ENCODE results near the gene HIP1. TPM values are rescaled to one million over a fixed set of nuclear protein-coding genes. Genes with fewer than 3 reads are reported as not detected.
A peak's percentile ranks its signal among the peaks of the same experiment; 100 is the strongest.

HIP1 gene
- total and polyA plus RNA-seq, 12 donors = 7.0 to 32.4 (median 23.4) TPM

GRCh38 chr7:75536491-75536890 is 202.2 kb downstream of the HIP1 start:
- no peak overlapping the region for H3K27ac ChIP-seq
- H3K36me3 ChIP-seq = peaks cover 0 to 70% (median 44%) of the 10 kb centered on the region in 9 donors
- H3K27me3 ChIP-seq = no peaks in the 10 kb centered on the region
- H3K9me3 ChIP-seq = no peaks in the 10 kb centered on the region
- TF ChIP-seq, protein P1, sequence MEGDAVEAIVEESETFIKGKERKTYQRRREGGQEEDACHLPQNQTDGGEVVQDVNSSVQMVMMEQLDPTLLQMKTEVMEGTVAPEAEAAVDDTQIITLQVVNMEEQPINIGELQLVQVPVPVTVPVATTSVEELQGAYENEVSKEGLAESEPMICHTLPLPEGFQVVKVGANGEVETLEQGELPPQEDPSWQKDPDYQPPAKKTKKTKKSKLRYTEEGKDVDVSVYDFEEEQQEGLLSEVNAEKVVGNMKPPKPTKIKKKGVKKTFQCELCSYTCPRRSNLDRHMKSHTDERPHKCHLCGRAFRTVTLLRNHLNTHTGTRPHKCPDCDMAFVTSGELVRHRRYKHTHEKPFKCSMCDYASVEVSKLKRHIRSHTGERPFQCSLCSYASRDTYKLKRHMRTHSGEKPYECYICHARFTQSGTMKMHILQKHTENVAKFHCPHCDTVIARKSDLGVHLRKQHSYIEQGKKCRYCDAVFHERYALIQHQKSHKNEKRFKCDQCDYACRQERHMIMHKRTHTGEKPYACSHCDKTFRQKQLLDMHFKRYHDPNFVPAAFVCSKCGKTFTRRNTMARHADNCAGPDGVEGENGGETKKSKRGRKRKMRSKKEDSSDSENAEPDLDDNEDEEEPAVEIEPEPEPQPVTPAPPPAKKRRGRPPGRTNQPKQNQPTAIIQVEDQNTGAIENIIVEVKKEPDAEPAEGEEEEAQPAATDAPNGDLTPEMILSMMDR (IDR thresholded peaks at IDR 0.05) = no peak
- DNase-seq (no peak), ATAC-seq (no peak)
- intact Hi-C loops (cut with DNase I) = loop anchor here in 3 of 10 donors (10.0 kb wide), 2 partner anchors 98 to 218 kb away; no protein-coding TSS in a partner anchor
- H3K4me3 ChIP-seq = no peak overlapping the region
- peaks cover 0 to 6% (median 0%) of the 10 kb centered on the region in 9 donors for H3K4me1 ChIP-seq
- WGBS, 2 donors = 97% methylated on average over 4 of the region's 4 CpGs

GRCh38 chr7:75534727-75535307 is 203.9 kb downstream of the HIP1 start:
- intact Hi-C loops (cut with DNase I) = loop anchor here in 3 of 10 donors (10.0 kb wide), 2 partner anchors 100 to 220 kb away; no protein-coding TSS in a partner anchor
- peaks cover 0 to 53% (median 28%) of the 10 kb centered on the region in 9 donors for H3K36me3 ChIP-seq
- H3K4me3 ChIP-seq = no peak overlapping the region
- TF ChIP-seq, protein P1 (IDR thresholded peaks at IDR 0.05) = no peak
- H3K27ac ChIP-seq = peak overlapping the region in 1 of 10 donors; percentile 62
- WGBS, 2 donors = 75 to 80% methylated on average over 8 of the region's 8 CpGs
- H3K4me1 ChIP-seq = peaks cover 0 to 6% (median 0%) of the 10 kb centered on the region in 9 donors
- ATAC-seq = no peak
- H3K9me3 ChIP-seq = no peaks in the 10 kb centered on the region
- DNase-seq = no peak
- no peaks in the 10 kb centered on the region for H3K27me3 ChIP-seq

DNA sequence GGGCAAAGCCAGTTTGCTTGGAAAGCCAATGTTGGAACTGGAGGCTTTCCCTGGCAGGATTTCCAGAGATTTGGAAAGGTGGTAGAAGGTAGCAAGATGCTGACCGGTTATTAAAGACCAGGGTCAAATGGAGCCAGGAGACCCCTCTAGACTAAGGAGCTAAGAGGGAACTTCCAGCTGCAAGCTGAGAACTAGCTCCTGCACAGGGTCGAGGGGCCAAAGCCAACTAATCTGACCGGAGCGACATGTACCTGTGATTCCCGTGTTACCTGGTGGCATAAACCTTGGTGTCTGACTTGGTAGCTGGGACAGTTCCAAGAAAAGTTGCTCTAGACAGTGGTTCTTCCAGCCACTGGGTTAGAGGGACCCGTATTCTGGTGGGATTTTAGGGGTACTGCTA is 204.8 kb downstream of the HIP1 start:
- no peak for DNase-seq
- H3K4me3 ChIP-seq = no peak overlapping the region
- no peak overlapping the region for H3K27ac ChIP-seq
- H3K27me3 ChIP-seq = no peaks in the 10 kb centered on the region
- WGBS, 2 donors = 96 to 97% methylated on average over 6 of the region's 6 CpGs
- peaks cover 0 to 6% (median 0%) of the 10 kb centered on the region in 9 donors for H3K4me1 ChIP-seq
- intact Hi-C loops (cut with DNase I) = loop anchor here in 3 of 10 donors (10.0 kb wide), 2 partner anchors 101 to 221 kb away; no protein-coding TSS in a partner anchor
- ATAC-seq = no peak
- TF ChIP-seq, protein P1 (IDR thresholded peaks at IDR 0.05) = no peak
- peaks cover 0 to 44% (median 24%) of the 10 kb centered on the region in 9 donors for H3K36me3 ChIP-seq
- no peaks in the 10 kb centered on the region for H3K9me3 ChIP-seq

- Histone ChIP-seq H3K27me3 (no peaks in the 10 kb centered on the region), H3K27ac (no peak overlapping the region), H3K4me1 (peaks cover 0 to 11% (median 2%) of the 10 kb centered on the region in 9 donors), H3K9me3 (no peaks in the 10 kb centered on the region), H3K4me3 (no peak overlapping the region), H3K36me3 (peaks cover 0 to 33% (median 18%) of the 10 kb centered on the region in 9 donors)
- intact Hi-C loops (cut with DNase I) = loop anchor here in 3 of 10 donors (10.0 kb wide), 2 partner anchors 102 to 222 kb away; no protein-coding TSS in a partner anchor
- DNase-seq (no peak), ATAC-seq (no peak)
- WGBS, 2 donors = 96 to 99% methylated on average over 4 of the region's 4 CpGs
- TF ChIP-seq, protein P1 (IDR thresholded peaks at IDR 0.05) = no peak
Measured at GRCh38 chr7:75532639-75533038, 206.1 kb downstream of the HIP1 start.
